ENCODE results near the gene DACT3. TPM values are rescaled to one million over a fixed set of nuclear protein-coding genes. Genes with fewer than 3 reads are reported as not detected.

DACT3 gene
- total RNA-seq, 4 donors from 2014 or later = 0.26 to 1.0 (median 0.39) TPM

DNA sequence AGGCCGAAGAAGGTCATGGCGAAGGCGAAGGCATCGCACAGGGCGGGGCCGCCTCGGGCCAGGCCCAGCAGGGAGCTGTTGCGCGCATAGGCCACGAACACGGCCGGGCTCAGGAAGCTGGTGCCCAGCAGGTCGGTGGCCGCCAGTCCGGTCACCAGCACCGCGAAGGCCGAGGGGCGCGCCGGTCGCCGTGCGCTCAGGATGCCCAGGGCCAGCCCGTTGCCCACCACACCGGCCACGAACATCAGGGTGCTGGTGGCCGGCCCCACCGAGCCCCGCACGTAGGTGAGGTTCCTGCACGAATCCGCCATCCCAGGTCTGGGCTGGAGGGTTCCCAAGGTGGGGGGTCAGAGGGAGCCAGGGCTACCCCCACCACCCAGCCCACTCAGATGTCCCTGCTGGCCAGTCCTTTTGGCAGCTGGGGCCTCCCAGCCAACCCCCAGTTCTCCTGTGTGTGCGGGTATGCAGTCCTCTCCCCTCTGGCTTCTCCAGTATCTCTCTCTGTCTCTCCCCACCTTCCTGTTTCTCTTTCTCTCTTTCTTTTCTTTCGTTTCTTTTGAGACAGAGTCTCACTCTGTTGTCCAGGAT is 37.0 kb downstream of the DACT3 start:
- peaks cover 18 to 32% of the 10 kb centered on the region in 2 donors for H3K4me1 ChIP-seq
- H3K36me3 ChIP-seq = no peaks in the 10 kb centered on the region
- TF ChIP-seq, protein P1, sequence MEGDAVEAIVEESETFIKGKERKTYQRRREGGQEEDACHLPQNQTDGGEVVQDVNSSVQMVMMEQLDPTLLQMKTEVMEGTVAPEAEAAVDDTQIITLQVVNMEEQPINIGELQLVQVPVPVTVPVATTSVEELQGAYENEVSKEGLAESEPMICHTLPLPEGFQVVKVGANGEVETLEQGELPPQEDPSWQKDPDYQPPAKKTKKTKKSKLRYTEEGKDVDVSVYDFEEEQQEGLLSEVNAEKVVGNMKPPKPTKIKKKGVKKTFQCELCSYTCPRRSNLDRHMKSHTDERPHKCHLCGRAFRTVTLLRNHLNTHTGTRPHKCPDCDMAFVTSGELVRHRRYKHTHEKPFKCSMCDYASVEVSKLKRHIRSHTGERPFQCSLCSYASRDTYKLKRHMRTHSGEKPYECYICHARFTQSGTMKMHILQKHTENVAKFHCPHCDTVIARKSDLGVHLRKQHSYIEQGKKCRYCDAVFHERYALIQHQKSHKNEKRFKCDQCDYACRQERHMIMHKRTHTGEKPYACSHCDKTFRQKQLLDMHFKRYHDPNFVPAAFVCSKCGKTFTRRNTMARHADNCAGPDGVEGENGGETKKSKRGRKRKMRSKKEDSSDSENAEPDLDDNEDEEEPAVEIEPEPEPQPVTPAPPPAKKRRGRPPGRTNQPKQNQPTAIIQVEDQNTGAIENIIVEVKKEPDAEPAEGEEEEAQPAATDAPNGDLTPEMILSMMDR (IDR thresholded peaks at IDR 0.05 in 4 of 5, conservative IDR thresholded peaks at IDR 0.05 in 1 of 5) = no peak
- no peak for TF ChIP-seq POLR2A (IDR thresholded peaks at IDR 0.05)
- H3K27me3 ChIP-seq = no peaks in the 10 kb centered on the region
- H3K4me3 ChIP-seq = no peak overlapping the region
- intact Hi-C loops (cut with DNase I; ENCODE audit: low total_unique reads) = no loop called here
- in situ Hi-C loops (cut with MboI; ENCODE audit: low sequenced_read_pairs in 4 of 4) = no loop called here
- DNase-seq (no peak), ATAC-seq (no peak)
- no peaks in the 10 kb centered on the region for H3K9me3 ChIP-seq
- H3K27ac ChIP-seq = peak overlapping the region; percentile 65 to 83 (median 76)

DNA sequence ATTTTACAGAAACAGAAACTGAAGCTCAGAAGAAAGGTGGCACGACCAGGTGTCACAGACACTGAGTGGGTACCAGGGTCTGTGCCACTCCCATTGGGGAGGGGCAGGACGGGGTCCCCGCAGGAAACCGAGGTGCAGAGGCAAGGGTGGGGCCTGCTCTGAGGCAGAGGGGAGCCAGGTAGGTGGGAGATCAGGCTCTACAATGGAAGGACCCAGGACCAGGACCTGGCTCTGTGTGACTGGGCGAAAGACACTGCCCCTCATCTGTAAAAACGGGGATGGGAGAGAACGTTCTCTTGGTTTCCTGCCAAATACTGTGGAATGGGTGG is 38.9 kb downstream of the DACT3 start:
- no peaks in the 10 kb centered on the region for H3K9me3 ChIP-seq
- H3K4me3 ChIP-seq = no peak overlapping the region
- no peaks in the 10 kb centered on the region for H3K27me3 ChIP-seq
- H3K4me1 ChIP-seq = peaks cover 32 to 35% of the 10 kb centered on the region in 2 donors
- TF ChIP-seq, protein P1 (IDR thresholded peaks at IDR 0.05 in 4 of 5, conservative IDR thresholded peaks at IDR 0.05 in 1 of 5) = no peak
- TF ChIP-seq POLR2A (IDR thresholded peaks at IDR 0.05) = no peak
- H3K27ac ChIP-seq = peak overlapping the region in 3 of 4 donors; percentile 3 to 54 (median 4)
- no peaks in the 10 kb centered on the region for H3K36me3 ChIP-seq
- DNase-seq (no peak), ATAC-seq (no peak)
- intact Hi-C loops (cut with DNase I; ENCODE audit: low total_unique reads) = no loop called here
- in situ Hi-C loops (cut with MboI; ENCODE audit: low sequenced_read_pairs in 4 of 4) = no loop called here

GRCh38 chr19:46621191-46622117 is 39.5 kb downstream of the DACT3 start:
- ATAC-seq (no peak), DNase-seq (no peak)
- peaks cover 38 to 39% of the 10 kb centered on the region in 2 donors for H3K4me1 ChIP-seq
- peak overlapping the region; percentile 27 to 69 (median 46) for H3K27ac ChIP-seq
- no peaks in the 10 kb centered on the region for H3K9me3 ChIP-seq
- no peaks in the 10 kb centered on the region for H3K27me3 ChIP-seq
- peak overlapping the region in 1 of 4 donors; percentile 2 for H3K4me3 ChIP-seq
- TF ChIP-seq POLR2A (IDR thresholded peaks at IDR 0.05) = no peak
- TF ChIP-seq, protein P1 (IDR thresholded peaks at IDR 0.05 in 4 of 5, conservative IDR thresholded peaks at IDR 0.05 in 1 of 5) = no peak
- H3K36me3 ChIP-seq = no peaks in the 10 kb centered on the region
- intact Hi-C loops (cut with DNase I; ENCODE audit: low total_unique reads) = no loop called here
- in situ Hi-C loops (cut with MboI; ENCODE audit: low sequenced_read_pairs in 4 of 4) = no loop called here

DNA sequence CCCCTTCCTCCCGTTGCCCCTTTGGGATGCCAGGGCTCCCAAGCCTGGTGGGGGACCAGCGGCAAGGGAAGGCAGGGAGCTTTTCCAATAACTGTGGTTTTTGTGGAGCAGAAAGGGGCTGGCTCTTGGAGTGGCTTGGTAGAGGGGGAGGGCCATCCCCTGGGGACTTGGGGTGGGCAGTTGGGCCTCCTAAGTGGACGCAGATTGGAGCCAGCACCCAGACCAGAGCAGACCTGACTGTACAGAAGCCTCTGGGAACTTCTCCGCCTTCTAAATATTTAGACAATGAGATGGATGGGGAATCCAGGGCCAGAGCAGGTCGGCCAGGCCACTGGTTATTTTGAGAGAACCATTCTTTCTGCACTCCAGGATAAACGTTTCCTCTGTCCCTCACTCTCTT is 40.3 kb downstream of the DACT3 start:
- H3K4me1 ChIP-seq = peaks cover 34 to 35% of the 10 kb centered on the region in 2 donors
- H3K36me3 ChIP-seq = no peaks in the 10 kb centered on the region
- intact Hi-C loops (cut with DNase I; ENCODE audit: low total_unique reads) (no loop called here), in situ Hi-C loops (cut with MboI; ENCODE audit: low sequenced_read_pairs in 4 of 4) (no loop called here)
- no peaks in the 10 kb centered on the region for H3K9me3 ChIP-seq
- H3K27ac ChIP-seq = peak overlapping the region; percentile 27 to 69 (median 46)
- no peak overlapping the region for H3K4me3 ChIP-seq
- no peaks in the 10 kb centered on the region for H3K27me3 ChIP-seq
- no peak for ATAC-seq
- DNase-seq = no peak
- no peak for TF ChIP-seq POLR2A (IDR thresholded peaks at IDR 0.05)
- TF ChIP-seq, protein P1 (IDR thresholded peaks at IDR 0.05 in 4 of 5, conservative IDR thresholded peaks at IDR 0.05 in 1 of 5) = no peak

Data from gastrocnemius medialis (tissue), 4 donors.